ENCODE measurements around the gene LANCL2.

- no peak for TF ChIP-seq CTCF (IDR thresholded peaks at IDR 0.05)
- no peak for TF ChIP-seq POLR2A (IDR thresholded peaks at IDR 0.05)
Observed at GRCh38 chr7:55365205-55365674, at the start of gene LANCL2.
